ENCODE data around the gene C4BPA.

DNA sequence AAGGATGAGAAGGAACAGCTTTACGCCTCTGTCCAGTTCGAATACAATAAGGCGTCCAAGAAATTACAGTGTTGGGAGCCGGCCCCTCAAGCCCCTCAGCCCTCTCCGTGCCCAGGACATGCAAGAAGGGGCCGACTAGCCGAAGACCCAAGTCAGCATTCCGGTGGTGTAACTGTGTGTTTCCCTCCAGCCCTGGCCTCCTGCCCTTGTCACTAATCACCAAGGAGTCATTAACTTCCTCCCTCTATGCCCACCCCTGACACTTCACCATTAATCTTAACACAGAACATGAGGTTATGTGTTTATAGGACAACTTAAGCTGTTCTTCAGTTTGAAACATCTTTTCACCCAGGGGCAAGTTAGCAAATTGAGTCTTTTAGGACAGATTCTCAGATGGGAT, 31.8 kb upstream of the C4BPA start:
- TF ChIP-seq, protein P1, sequence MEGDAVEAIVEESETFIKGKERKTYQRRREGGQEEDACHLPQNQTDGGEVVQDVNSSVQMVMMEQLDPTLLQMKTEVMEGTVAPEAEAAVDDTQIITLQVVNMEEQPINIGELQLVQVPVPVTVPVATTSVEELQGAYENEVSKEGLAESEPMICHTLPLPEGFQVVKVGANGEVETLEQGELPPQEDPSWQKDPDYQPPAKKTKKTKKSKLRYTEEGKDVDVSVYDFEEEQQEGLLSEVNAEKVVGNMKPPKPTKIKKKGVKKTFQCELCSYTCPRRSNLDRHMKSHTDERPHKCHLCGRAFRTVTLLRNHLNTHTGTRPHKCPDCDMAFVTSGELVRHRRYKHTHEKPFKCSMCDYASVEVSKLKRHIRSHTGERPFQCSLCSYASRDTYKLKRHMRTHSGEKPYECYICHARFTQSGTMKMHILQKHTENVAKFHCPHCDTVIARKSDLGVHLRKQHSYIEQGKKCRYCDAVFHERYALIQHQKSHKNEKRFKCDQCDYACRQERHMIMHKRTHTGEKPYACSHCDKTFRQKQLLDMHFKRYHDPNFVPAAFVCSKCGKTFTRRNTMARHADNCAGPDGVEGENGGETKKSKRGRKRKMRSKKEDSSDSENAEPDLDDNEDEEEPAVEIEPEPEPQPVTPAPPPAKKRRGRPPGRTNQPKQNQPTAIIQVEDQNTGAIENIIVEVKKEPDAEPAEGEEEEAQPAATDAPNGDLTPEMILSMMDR (IDR thresholded peaks at IDR 0.05): no peak
- TF ChIP-seq GATA3 (IDR thresholded peaks at IDR 0.05; ENCODE audit: borderline replicate concordance) (no peak), RAD21 (conservative IDR thresholded peaks at IDR 0.05 in 1 of 2, IDR thresholded peaks at IDR 0.05 in 1 of 2) (no peak), POLR2A (IDR thresholded peaks at IDR 0.05; ENCODE audit: low read length) (no peak), NFE2L2 (conservative IDR thresholded peaks at IDR 0.05; ENCODE audit: low read length) (no peak), JUN (IDR thresholded peaks at IDR 0.05) (no peak), CHD2 (IDR thresholded peaks at IDR 0.05; ENCODE audit: low read length, partially characterized antibody) (no peak), MAFK (IDR thresholded peaks at IDR 0.05; ENCODE audit: partially characterized antibody) (no peak)
- TF ChIP-seq, protein P2, sequence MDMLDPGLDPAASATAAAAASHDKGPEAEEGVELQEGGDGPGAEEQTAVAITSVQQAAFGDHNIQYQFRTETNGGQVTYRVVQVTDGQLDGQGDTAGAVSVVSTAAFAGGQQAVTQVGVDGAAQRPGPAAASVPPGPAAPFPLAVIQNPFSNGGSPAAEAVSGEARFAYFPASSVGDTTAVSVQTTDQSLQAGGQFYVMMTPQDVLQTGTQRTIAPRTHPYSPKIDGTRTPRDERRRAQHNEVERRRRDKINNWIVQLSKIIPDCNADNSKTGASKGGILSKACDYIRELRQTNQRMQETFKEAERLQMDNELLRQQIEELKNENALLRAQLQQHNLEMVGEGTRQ (IDR thresholded peaks at IDR 0.05): no peak
- TF ChIP-seq, protein P3, sequence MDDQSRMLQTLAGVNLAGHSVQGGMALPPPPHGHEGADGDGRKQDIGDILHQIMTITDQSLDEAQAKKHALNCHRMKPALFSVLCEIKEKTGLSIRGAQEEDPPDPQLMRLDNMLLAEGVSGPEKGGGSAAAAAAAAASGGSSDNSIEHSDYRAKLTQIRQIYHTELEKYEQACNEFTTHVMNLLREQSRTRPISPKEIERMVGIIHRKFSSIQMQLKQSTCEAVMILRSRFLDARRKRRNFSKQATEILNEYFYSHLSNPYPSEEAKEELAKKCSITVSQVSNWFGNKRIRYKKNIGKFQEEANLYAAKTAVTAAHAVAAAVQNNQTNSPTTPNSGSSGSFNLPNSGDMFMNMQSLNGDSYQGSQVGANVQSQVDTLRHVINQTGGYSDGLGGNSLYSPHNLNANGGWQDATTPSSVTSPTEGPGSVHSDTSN (IDR thresholded peaks at IDR 0.05): no peak
- TF ChIP-seq, protein P4, sequence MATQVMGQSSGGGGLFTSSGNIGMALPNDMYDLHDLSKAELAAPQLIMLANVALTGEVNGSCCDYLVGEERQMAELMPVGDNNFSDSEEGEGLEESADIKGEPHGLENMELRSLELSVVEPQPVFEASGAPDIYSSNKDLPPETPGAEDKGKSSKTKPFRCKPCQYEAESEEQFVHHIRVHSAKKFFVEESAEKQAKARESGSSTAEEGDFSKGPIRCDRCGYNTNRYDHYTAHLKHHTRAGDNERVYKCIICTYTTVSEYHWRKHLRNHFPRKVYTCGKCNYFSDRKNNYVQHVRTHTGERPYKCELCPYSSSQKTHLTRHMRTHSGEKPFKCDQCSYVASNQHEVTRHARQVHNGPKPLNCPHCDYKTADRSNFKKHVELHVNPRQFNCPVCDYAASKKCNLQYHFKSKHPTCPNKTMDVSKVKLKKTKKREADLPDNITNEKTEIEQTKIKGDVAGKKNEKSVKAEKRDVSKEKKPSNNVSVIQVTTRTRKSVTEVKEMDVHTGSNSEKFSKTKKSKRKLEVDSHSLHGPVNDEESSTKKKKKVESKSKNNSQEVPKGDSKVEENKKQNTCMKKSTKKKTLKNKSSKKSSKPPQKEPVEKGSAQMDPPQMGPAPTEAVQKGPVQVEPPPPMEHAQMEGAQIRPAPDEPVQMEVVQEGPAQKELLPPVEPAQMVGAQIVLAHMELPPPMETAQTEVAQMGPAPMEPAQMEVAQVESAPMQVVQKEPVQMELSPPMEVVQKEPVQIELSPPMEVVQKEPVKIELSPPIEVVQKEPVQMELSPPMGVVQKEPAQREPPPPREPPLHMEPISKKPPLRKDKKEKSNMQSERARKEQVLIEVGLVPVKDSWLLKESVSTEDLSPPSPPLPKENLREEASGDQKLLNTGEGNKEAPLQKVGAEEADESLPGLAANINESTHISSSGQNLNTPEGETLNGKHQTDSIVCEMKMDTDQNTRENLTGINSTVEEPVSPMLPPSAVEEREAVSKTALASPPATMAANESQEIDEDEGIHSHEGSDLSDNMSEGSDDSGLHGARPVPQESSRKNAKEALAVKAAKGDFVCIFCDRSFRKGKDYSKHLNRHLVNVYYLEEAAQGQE (IDR thresholded peaks at IDR 0.05): no peak
- TF ChIP-seq, protein P5, sequence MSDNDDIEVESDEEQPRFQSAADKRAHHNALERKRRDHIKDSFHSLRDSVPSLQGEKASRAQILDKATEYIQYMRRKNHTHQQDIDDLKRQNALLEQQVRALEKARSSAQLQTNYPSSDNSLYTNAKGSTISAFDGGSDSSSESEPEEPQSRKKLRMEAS (IDR thresholded peaks at IDR 0.05): no peak
